B cell (primary cell): ENCODE measurements around the gene SLC9A7. TPM values are rescaled to one million over a fixed set of nuclear protein-coding genes. Genes with fewer than 3 reads are reported as not detected.

Source experiments
- ATAC-seq: fragments of 200-7000 bp; cut with Tn5 transposase; one replicate; pipeline ENCODE4 v1.10.0; 2021; ENCODE audit warnings: low read depth, mild to moderate bottlenecking, moderate number of reproducible peaks, moderate library complexity
- CTCF ChIA-PET: fragments of 350-600 bp; sonication (Branson Sonifier 250); formaldehyde crosslinking; loops from one replicate; lab custom pipeline; 2021; ENCODE audit warnings: antibody characterized with exemption, inconsistent platforms; lab: Charles Lee
- POLR2A ChIA-PET: fragments of 350-600 bp; sonication (Branson Sonifier 250); formaldehyde crosslinking; loops from one replicate; lab custom pipeline; 2021; ENCODE audit warnings: antibody characterized with exemption; lab: Charles Lee
- DNase-seq: peaks from one replicate; pipeline ENCODE4 v3.0.0; 2013
- H2AFZ ChIP-seq: 2 replicates; pipeline ENCODE4 v1.6.1; 2012; ENCODE audit warnings: mild to moderate bottlenecking, low read depth, low read length; ENCODE audit not compliant: insufficient read depth, poor library complexity, severe bottlenecking
- H3K27ac ChIP-seq, 2 donors: 1 replicate in 1 of 2; 2 replicates in 1 of 2; pipeline ENCODE4 v1.5.1; 2012 to 2013; ENCODE audit warnings: low read length in 2 of 2, mild to moderate bottlenecking in 2 of 2, moderate library complexity in 1 of 2
- H3K27me3 ChIP-seq, 4 experiments: fragments of 200-600 bp in 1 of 4; sonication (generic) in 1 of 4; replicated peaks in 1 of 4; 1 replicate in 2 of 4; 2 replicates in 2 of 4; pipeline versions ENCODE4 v1.6.1 to v1.7.0; 2013 to 2016; ENCODE audit warnings: low read length in 3 of 4, mild to moderate bottlenecking in 2 of 4, mixed read lengths in 1 of 4, moderate library complexity in 1 of 4; ENCODE audit not compliant: insufficient read depth in 4 of 4, control insufficient read depth in 3 of 4; ENCODE audit errors: control extremely low read depth in 1 of 4
- H3K36me3 ChIP-seq, 2 experiments: replicated peaks in 1 of 2; 1 replicate in 1 of 2; 2 replicates in 1 of 2; pipeline versions ENCODE4 v1.6.1 to v1.7.1; 2013; ENCODE audit warnings: low read length in 1 of 2; ENCODE audit not compliant: insufficient read depth in 2 of 2, control insufficient read depth in 1 of 2; ENCODE audit errors: control extremely low read depth in 1 of 2, extremely low read depth in 1 of 2
- H3K4me1 ChIP-seq, 2 donors: fragments of 200-600 bp in 1 of 2; sonication (generic) in 1 of 2; 1 replicate in 1 of 2; 2 replicates in 1 of 2; pipeline versions ENCODE4 v1.5.1 to v1.6.1; 2013 to 2017; ENCODE audit warnings: low read length in 2 of 2; ENCODE audit not compliant: control insufficient read depth in 2 of 2, insufficient read depth in 2 of 2
- H3K4me2 ChIP-seq: replicated peaks from 2 replicates; pipeline ENCODE3; 2012; ENCODE audit warnings: mild to moderate bottlenecking, low read depth, low read length; ENCODE audit not compliant: poor library complexity, severe bottlenecking
- H3K4me3 ChIP-seq, 5 experiments: fragments of 200-600 bp in 1 of 5; sonication (generic) in 1 of 5; 1 replicate in 3 of 5; 2 replicates in 2 of 5; pipeline versions ENCODE4 v1.5.1 to v1.7.0; 2011 to 2016; ENCODE audit warnings: low read length in 4 of 5, mild to moderate bottlenecking in 4 of 5, low read depth in 2 of 5, control low read depth in 1 of 5, moderate library complexity in 1 of 5; ENCODE audit not compliant: insufficient read depth in 1 of 5; ENCODE audit errors: control extremely low read depth in 1 of 5, extremely low read depth in 1 of 5
- H3K79me2 ChIP-seq: fragments of 200-600 bp; sonication (generic); one replicate; pipeline ENCODE4 v1.6.0; 2016; ENCODE audit warnings: low read length; ENCODE audit not compliant: control insufficient read depth, insufficient read depth
- H3K9ac ChIP-seq: fragments of 200-600 bp; sonication (generic); 2 replicates; pipeline ENCODE4 v1.6.1; 2017; ENCODE audit warnings: mild to moderate bottlenecking, low read length, moderate library complexity
- H3K9me3 ChIP-seq, 3 donors: one replicate each; pipeline versions ENCODE4 v1.6.1 to v1.7.1; 2013; ENCODE audit warnings: low read length in 2 of 3; ENCODE audit not compliant: control insufficient read depth in 2 of 3, insufficient read depth in 1 of 3; ENCODE audit errors: control extremely low read depth in 1 of 3
- H4K20me1 ChIP-seq: 2 replicates; pipeline ENCODE4 v1.6.0; 2012; ENCODE audit warnings: mild to moderate bottlenecking, low read length; ENCODE audit not compliant: insufficient read depth, control insufficient read depth, poor library complexity, severe bottlenecking
- H3K27ac Mint-ChIP-seq: one replicate; pipeline ENCODE4 v1.8.0; 2021; ENCODE audit warnings: mixed read lengths
- H3K27me3 Mint-ChIP-seq: one replicate; pipeline ENCODE4 v1.8.0; 2021; ENCODE audit warnings: mixed read lengths
- H3K4me1 Mint-ChIP-seq: one replicate; pipeline ENCODE4 v1.8.0; 2021; ENCODE audit warnings: mixed read lengths
- H3K4me3 Mint-ChIP-seq: one replicate; pipeline ENCODE4 v1.8.0; 2021; ENCODE audit warnings: mixed read lengths
- H3K9me3 Mint-ChIP-seq: one replicate; pipeline ENCODE4 v1.8.0; 2022; ENCODE audit warnings: mixed read lengths; ENCODE audit not compliant: insufficient read depth
- EZH2 ChIP-seq: IDR thresholded peaks from 2 replicates; pipeline ENCODE4 v1.6.1; 2012; ENCODE audit warnings: borderline replicate concordance, low read depth, mild to moderate bottlenecking, moderate library complexity, low read length; ENCODE audit not compliant: insufficient read depth, poor library complexity, severe bottlenecking
- WGBS: methylation state at CpG from one replicate; pipeline ENCODE4 v1.1.5; 2013; ENCODE audit warnings: missing lambda C conversion rate; ENCODE audit not compliant: insufficient coverage; 5-methylcytosine and 5-hydroxymethylcytosine counted together
- intact Hi-C: fragments of 100-400 bp; cut with micrococcal nuclease; formaldehyde crosslinking; loops from one replicate; pipeline ENCODE4 v1.10.0; 2022
- polyA plus RNA-seq: library from polyadenylated mRNA; depleted of rRNA; stranded (reverse); fragments of >200 nt; gene quantifications from 2 replicates; pipeline ENCODE4 v1.2.3, GENCODE V29; 2012
- total RNA-seq, 2 donors: library from RNA; stranded (reverse); fragments of 120-200 nt in 1 of 2; gene quantifications; 1 replicate in 1 of 2; 2 replicates in 1 of 2; pipeline versions ENCODE4 v1.2.3 to v1.2.4, GENCODE V29; 2013 to 2022
- TF ChIP-seq, protein P1 (sequence below): fragments of 200-600 bp; IDR thresholded peaks from one replicate; pipeline ENCODE4 v1.8.0; 2022; ENCODE audit warnings: antibody characterized with exemption, mild to moderate bottlenecking

The SLC9A7 gene
- total and polyA plus RNA-seq, 2 donors (not counting 1 experiment from before 2014, with no cell fraction given) = 24.9 to 53.2 TPM

DNA sequence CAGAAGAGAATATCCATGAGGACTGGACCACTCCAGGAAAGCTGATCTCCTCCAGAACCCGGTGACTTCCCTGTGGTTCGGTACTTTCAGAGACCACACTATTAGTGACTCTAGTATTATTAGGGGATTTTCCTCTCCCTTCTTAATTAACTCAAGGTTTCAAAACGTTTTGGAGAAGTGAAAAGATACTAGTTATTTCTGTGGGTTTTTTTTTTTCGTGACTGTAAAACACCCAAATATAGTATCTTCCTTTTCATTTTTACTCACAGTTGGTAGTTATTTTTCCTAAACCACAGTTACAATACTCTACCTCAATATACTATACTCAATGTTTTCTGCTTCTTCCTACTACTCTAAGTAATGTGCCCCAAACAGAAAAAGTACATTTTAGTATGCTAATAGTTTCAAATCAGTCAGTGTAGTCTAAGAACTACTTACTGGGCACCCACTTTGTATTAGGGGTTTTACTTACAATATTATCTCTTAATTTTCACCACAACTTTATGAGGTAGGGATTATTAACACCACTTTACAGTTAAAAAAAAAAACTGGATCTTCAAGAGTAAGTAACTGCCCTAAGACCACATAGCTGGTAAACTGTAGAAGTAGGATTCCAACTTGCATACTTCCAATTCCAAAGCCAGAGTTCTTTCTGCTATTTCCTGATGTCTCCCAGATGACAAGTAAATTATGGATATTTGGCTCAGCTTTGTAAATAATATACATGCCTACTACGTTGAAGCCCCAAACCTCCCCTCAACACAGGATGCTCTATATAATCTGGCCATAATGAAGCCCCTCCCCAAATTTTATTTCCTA lies 45.0 kb downstream of the SLC9A7 start:
- DNase-seq = peak; percentile 57
- H3K27me3 Mint-ChIP-seq = no peaks in the 10 kb centered on the region
- no peak for TF ChIP-seq EZH2
- TF ChIP-seq, protein P1, sequence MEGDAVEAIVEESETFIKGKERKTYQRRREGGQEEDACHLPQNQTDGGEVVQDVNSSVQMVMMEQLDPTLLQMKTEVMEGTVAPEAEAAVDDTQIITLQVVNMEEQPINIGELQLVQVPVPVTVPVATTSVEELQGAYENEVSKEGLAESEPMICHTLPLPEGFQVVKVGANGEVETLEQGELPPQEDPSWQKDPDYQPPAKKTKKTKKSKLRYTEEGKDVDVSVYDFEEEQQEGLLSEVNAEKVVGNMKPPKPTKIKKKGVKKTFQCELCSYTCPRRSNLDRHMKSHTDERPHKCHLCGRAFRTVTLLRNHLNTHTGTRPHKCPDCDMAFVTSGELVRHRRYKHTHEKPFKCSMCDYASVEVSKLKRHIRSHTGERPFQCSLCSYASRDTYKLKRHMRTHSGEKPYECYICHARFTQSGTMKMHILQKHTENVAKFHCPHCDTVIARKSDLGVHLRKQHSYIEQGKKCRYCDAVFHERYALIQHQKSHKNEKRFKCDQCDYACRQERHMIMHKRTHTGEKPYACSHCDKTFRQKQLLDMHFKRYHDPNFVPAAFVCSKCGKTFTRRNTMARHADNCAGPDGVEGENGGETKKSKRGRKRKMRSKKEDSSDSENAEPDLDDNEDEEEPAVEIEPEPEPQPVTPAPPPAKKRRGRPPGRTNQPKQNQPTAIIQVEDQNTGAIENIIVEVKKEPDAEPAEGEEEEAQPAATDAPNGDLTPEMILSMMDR = no peak
- peaks cover 9% of the 10 kb centered on the region for H4K20me1 ChIP-seq
- peak overlapping the region; percentile 57 for H3K4me2 ChIP-seq
- peak; percentile 46 for ATAC-seq
- H3K79me2 ChIP-seq = peaks cover 73% of the 10 kb centered on the region
- ChIA-PET POLR2A (no interaction called here), CTCF (interaction anchor here (0.7 kb wide), 1 partner anchor 9 kb away, joined by 4 read pairs; no protein-coding TSS in a partner anchor)
- H3K9me3 ChIP-seq = no peaks in the 10 kb centered on the region
- H3K4me1 Mint-ChIP-seq = peaks cover 80% of the 10 kb centered on the region
- intact Hi-C loops = loop anchor here (2.0 kb wide), 2 partner anchors 17 to 41 kb away; no protein-coding TSS in a partner anchor
- WGBS = no CpG with 5 or more reads among the region's 5 CpGs
- no peaks in the 10 kb centered on the region for H3K27me3 ChIP-seq
- H3K4me3 ChIP-seq = peak overlapping the region in 2 of 5 experiments; percentile 7 to 10
- H3K4me3 Mint-ChIP-seq = peak overlapping the region; percentile 73
- H3K27ac Mint-ChIP-seq = peak overlapping the region; percentile 85
- H3K36me3 ChIP-seq = no peaks in the 10 kb centered on the region
- peak overlapping the region; percentile 63 to 74 for H3K27ac ChIP-seq
- H2AFZ ChIP-seq = no peak overlapping the region
- peaks cover 68 to 73% of the 10 kb centered on the region in 2 donors for H3K4me1 ChIP-seq
- no peaks in the 10 kb centered on the region for H3K9me3 Mint-ChIP-seq
- no peak overlapping the region for H3K9ac ChIP-seq

DNA sequence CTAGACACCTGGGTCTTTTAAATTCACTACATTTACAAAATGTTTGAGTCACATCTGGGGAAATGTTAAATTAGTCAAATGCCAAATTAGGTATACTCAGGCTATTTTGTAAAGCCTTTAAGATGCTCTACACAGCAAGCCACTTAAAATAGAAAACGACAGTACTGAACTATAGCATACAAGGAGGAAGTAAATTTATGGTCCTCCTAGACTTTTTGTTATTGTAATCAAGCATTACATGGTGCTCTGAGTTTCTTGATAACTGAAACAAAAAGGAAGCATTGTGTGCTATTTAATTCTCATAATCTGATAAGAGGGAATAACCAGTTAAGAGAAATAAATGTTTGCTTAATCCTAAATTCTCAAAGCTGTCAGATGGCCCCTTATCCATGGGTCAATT lies 46.2 kb downstream of the SLC9A7 start:
- peak overlapping the region; percentile 57 for H3K4me2 ChIP-seq
- H3K36me3 ChIP-seq = no peaks in the 10 kb centered on the region
- H3K4me3 ChIP-seq = peak overlapping the region in 1 of 5 experiments; percentile 29
- peaks cover 9% of the 10 kb centered on the region for H4K20me1 ChIP-seq
- no peaks in the 10 kb centered on the region for H3K9me3 Mint-ChIP-seq
- no peaks in the 10 kb centered on the region for H3K27me3 ChIP-seq
- peaks cover 82% of the 10 kb centered on the region for H3K4me1 Mint-ChIP-seq
- H3K27me3 Mint-ChIP-seq = no peaks in the 10 kb centered on the region
- ATAC-seq (peak; percentile 18), DNase-seq (peak; percentile 14)
- TF ChIP-seq, protein P1 = no peak
- peak overlapping the region; percentile 59 for H3K4me3 Mint-ChIP-seq
- H3K27ac Mint-ChIP-seq = peak overlapping the region; percentile 71
- no peaks in the 10 kb centered on the region for H3K9me3 ChIP-seq
- H2AFZ ChIP-seq = no peak overlapping the region
- peak overlapping the region; percentile 1 for H3K9ac ChIP-seq
- POLR2A ChIA-PET = no interaction called here
- CTCF ChIA-PET = interaction anchor here (0.6 kb wide), 1 partner anchor 149 kb away, joined by 3 read pairs; no protein-coding TSS in a partner anchor
- H3K79me2 ChIP-seq = peaks cover 84% of the 10 kb centered on the region
- peak overlapping the region; percentile 63 to 74 for H3K27ac ChIP-seq
- H3K4me1 ChIP-seq = peaks cover 68 to 73% of the 10 kb centered on the region in 2 donors
- no CpG with 5 or more reads among the region's 1 CpG for WGBS
- intact Hi-C loops = loop anchor here (2.0 kb wide), 1 partner anchor 42 kb away; no protein-coding TSS in a partner anchor
